H1 (cell line): ENCODE measurements around the gene BATF2. TPM values are rescaled to one million over a fixed set of nuclear protein-coding genes. Genes with fewer than 3 reads are reported as not detected.

Experiments used
- microRNA-seq, 2 experiments: library from miRNA; unstranded; fragments of <30 nt; microRNA quantifications; one replicate each; pipeline versions ENCODE4 to v1.2.0, GENCODE V29; 2016 to 2020; ENCODE audit warnings: borderline microRNAs expressed in 2 of 2, borderline number of aligned reads in 2 of 2, borderline replicate concordance in 1 of 2
- polyA plus RNA-seq, 7 experiments: library from polyadenylated mRNA; depleted of rRNA in 3 of 7; stranded (reverse) in 5 of 7; unstranded in 2 of 7; fragments of >200 nt in 5 of 7; fragments of 200-250 nt in 2 of 7; gene quantifications; 1 replicate in 5 of 7; 2 replicates in 1 of 7; 4 replicates in 1 of 7; pipeline versions ENCODE4 v1.2.1 to v1.2.3, GENCODE V29; 2011 to 2013; ENCODE audit warnings: missing spikeins in 2 of 7, mixed read lengths in 2 of 7
- small RNA-seq: library from polyadenylated mRNA; stranded (forward); fragments of <200 nt; extraction: miRNeasy Mini kit (QIAGEN cat#:217004); gene quantifications from one replicate; pipeline ENCODE3, GENCODE V24; 2013; ENCODE audit not compliant: insufficient read depth
- total RNA-seq: library from RNA; stranded (reverse); fragmentation: NEBNext Ultra II Directional; extraction: Animal tissue kit (Norgen Biotek cat#: 25700); gene quantifications from 2 replicates; pipeline ENCODE4 v1.2.1, GENCODE V29; 2021

Gene BATF2
- total and polyA plus RNA-seq, 2 of the 8 experiments (the other 6 are each of a cell fraction or from before 2014, with no cell fraction given): 1.4 to 3.1 TPM

Small RNA genes within 50 kb of the gene (microRNA-seq; reads per million reads assigned to microRNA genes)
- 0 to 0.46 reads per million in 2 experiments for gene MIR6879

Small RNA genes within 50 kb of the gene (small RNA-seq; reads per million reads assigned to genes)
- gene MIR6879 (not detected), gene SNX15 (not detected)

Other genes starting within 250 kb of the BATF2 start
- gene PYGM, start 237.0 kb downstream of the BATF2 start, total RNA-seq: 9.6 and 9.7 TPM in 2 replicates
- gene PYGM, start 237.0 kb downstream of the BATF2 start, polyA plus RNA-seq (2011; rRNA removed): 10.0 and 15.2 TPM in 2 replicates
- gene SF1, start 218.4 kb downstream of the BATF2 start, total RNA-seq: 353 and 365 TPM in 2 replicates
- 72.7 and 110 TPM in 2 replicates for gene SF1, start 218.4 kb downstream of the BATF2 start, polyA plus RNA-seq (2011; rRNA removed)
- gene MAP4K2, start 193.8 kb downstream of the BATF2 start, total RNA-seq: 20.7 and 24.0 TPM in 2 replicates
- gene MAP4K2, start 193.8 kb downstream of the BATF2 start, polyA plus RNA-seq (2011; rRNA removed): 20.1 and 25.3 TPM in 2 replicates
- gene MEN1, start 186.4 kb downstream of the BATF2 start, total RNA-seq: 56.3 and 56.9 TPM in 2 replicates
- 47.2 and 78.5 TPM in 2 replicates for gene MEN1, start 186.4 kb downstream of the BATF2 start, polyA plus RNA-seq (2011; rRNA removed)
- gene CDC42BPG, start 152.3 kb downstream of the BATF2 start, total RNA-seq: 10.6 and 12.3 TPM in 2 replicates
- gene CDC42BPG, start 152.3 kb downstream of the BATF2 start, polyA plus RNA-seq (2011; rRNA removed): 3.7 and 6.7 TPM in 2 replicates
- gene EHD1, start 118.3 kb downstream of the BATF2 start, total RNA-seq: 36.9 and 42.9 TPM in 2 replicates
- gene EHD1, start 118.3 kb downstream of the BATF2 start, polyA plus RNA-seq (2011; rRNA removed): 31.5 and 54.0 TPM in 2 replicates
- gene ATG2A, start 79.8 kb downstream of the BATF2 start, total RNA-seq: 20.9 and 22.1 TPM in 2 replicates
- 12.1 and 19.8 TPM in 2 replicates for gene ATG2A, start 79.8 kb downstream of the BATF2 start, polyA plus RNA-seq (2011; rRNA removed)
- 5.1 and 5.8 TPM in 2 replicates for gene PPP2R5B, start 72.3 kb downstream of the BATF2 start, total RNA-seq
- gene PPP2R5B, start 72.3 kb downstream of the BATF2 start, polyA plus RNA-seq (2011; rRNA removed): 4.9 and 6.3 TPM in 2 replicates
- 0.97 and 1.5 TPM in 2 replicates for gene GPHA2, start 61.1 kb downstream of the BATF2 start, total RNA-seq
- gene GPHA2, start 61.1 kb downstream of the BATF2 start, polyA plus RNA-seq (2011; rRNA removed): 4.4 and 5.4 TPM in 2 replicates
- gene MAJIN, start 24.9 kb downstream of the BATF2 start, total RNA-seq: not detected in 2 replicates
- not detected in 2 replicates for gene MAJIN, start 24.9 kb downstream of the BATF2 start, polyA plus RNA-seq (2011; rRNA removed)
- 184 and 186 TPM in 2 replicates for gene ARL2, start 17.2 kb upstream of the BATF2 start, total RNA-seq
- gene ARL2, start 17.2 kb upstream of the BATF2 start, polyA plus RNA-seq (2011; rRNA removed): 535 and 640 TPM in 2 replicates
- 18.3 and 19.6 TPM in 2 replicates for gene SNX15, start 30.5 kb upstream of the BATF2 start, total RNA-seq
- 13.0 and 20.2 TPM in 2 replicates for gene SNX15, start 30.5 kb upstream of the BATF2 start, polyA plus RNA-seq (2011; rRNA removed)
- gene SAC3D1, start 44.2 kb upstream of the BATF2 start, total RNA-seq: 19.4 and 23.3 TPM in 2 replicates
- gene SAC3D1, start 44.2 kb upstream of the BATF2 start, polyA plus RNA-seq (2011; rRNA removed): 25.8 and 41.3 TPM in 2 replicates
- 7.5 and 8.1 TPM in 2 replicates for gene NAALADL1, start 61.6 kb upstream of the BATF2 start, total RNA-seq
- 9.9 and 12.6 TPM in 2 replicates for gene NAALADL1, start 61.6 kb upstream of the BATF2 start, polyA plus RNA-seq (2011; rRNA removed)
- gene CDCA5, start 87.1 kb upstream of the BATF2 start, total RNA-seq: 87.0 and 90.0 TPM in 2 replicates
- gene CDCA5, start 87.1 kb upstream of the BATF2 start, polyA plus RNA-seq (2011; rRNA removed): 39.2 and 53.7 TPM in 2 replicates
- 21.4 and 21.5 TPM in 2 replicates for gene ZFPL1, start 87.3 kb upstream of the BATF2 start, total RNA-seq
- 76.8 and 103 TPM in 2 replicates for gene ZFPL1, start 87.3 kb upstream of the BATF2 start, polyA plus RNA-seq (2011; rRNA removed)
- gene VPS51, start 99.2 kb upstream of the BATF2 start, total RNA-seq: 97.4 and 108 TPM in 2 replicates
- 142 and 193 TPM in 2 replicates for gene VPS51, start 99.2 kb upstream of the BATF2 start, polyA plus RNA-seq (2011; rRNA removed)
- gene TM7SF2, start 114.9 kb upstream of the BATF2 start, total RNA-seq: 40.1 and 42.4 TPM in 2 replicates
- 96.0 and 141 TPM in 2 replicates for gene TM7SF2, start 114.9 kb upstream of the BATF2 start, polyA plus RNA-seq (2011; rRNA removed)
- gene ZNHIT2, start 120.7 kb upstream of the BATF2 start, total RNA-seq: 13.0 and 14.8 TPM in 2 replicates
- 16.1 and 23.4 TPM in 2 replicates for gene ZNHIT2, start 120.7 kb upstream of the BATF2 start, polyA plus RNA-seq (2011; rRNA removed)
- 860 and 896 TPM in 2 replicates for gene FAU, start 125.2 kb upstream of the BATF2 start, total RNA-seq
- 826 and 846 TPM in 2 replicates for gene FAU, start 125.2 kb upstream of the BATF2 start, polyA plus RNA-seq (2011; rRNA removed)
- gene MRPL49, start 125.3 kb upstream of the BATF2 start, total RNA-seq: 54.0 and 55.3 TPM in 2 replicates
- 77.8 and 84.8 TPM in 2 replicates for gene MRPL49, start 125.3 kb upstream of the BATF2 start, polyA plus RNA-seq (2011; rRNA removed)
- 29.4 and 34.0 TPM in 2 replicates for gene SYVN1, start 137.5 kb upstream of the BATF2 start, total RNA-seq
- 27.8 and 37.5 TPM in 2 replicates for gene SYVN1, start 137.5 kb upstream of the BATF2 start, polyA plus RNA-seq (2011; rRNA removed)
- gene SPDYC, start 173.3 kb upstream of the BATF2 start, total RNA-seq: not detected in 2 replicates
- 0.15 and 0.31 TPM in 2 replicates for gene SPDYC, start 173.3 kb upstream of the BATF2 start, polyA plus RNA-seq (2011; rRNA removed)
- gene CAPN1, start 185.0 kb upstream of the BATF2 start, total RNA-seq: 194 and 200 TPM in 2 replicates
- gene CAPN1, start 185.0 kb upstream of the BATF2 start, polyA plus RNA-seq (2011; rRNA removed): 233 and 337 TPM in 2 replicates